NCI-H2227 (cell line): ENCODE data around the gene EFCAB12.
"Not testable (repeated sequence)": the region's sequence is repeated elsewhere in the genome, so short reads cannot be mapped to it uniquely, and the experiment has no call there.

Experiments used
- DNase-seq: peaks from one replicate; lab custom pipeline; 2025; ENCODE audit not compliant: unreplicated experiment; lab: John Stamatoyannopoulos, UW

The EFCAB12 gene

DNA sequence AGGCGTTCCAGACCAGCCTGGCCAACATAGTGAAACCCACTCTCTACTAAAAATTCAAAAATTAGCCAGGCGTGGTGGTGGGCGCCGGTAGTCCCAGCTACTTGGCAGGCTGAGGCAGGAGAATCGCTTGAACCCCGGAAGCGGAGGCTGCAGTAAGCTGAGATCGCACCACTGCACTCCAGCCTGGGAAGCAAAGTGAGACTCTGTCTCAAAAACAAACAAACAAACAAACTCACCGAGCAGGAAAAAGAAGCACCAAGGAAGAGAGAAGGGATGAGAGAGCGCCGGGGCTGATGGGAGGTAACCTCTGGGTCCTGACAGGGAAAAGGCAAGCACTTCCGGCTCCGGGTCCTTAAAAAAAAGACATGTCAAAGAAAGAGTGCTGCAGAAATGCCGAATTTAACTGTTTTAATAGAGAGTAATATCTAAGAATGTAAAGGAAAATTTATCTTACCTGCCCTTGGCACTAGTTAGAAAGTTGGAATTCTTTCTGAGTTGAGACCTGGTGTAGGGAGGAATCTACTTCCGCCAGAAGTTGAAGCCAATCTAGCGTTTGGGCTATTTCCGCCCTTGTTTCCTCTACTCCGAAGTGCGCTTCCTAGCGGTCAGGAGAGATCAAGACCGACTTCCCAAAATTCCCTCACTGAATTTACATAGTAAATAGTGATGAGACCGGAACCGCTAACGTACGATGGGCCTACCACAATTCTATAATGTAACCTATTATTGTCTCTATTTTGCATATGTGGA, 29.1 kb downstream of the EFCAB12 start:
- DNase-seq = peak; percentile 92

DNA sequence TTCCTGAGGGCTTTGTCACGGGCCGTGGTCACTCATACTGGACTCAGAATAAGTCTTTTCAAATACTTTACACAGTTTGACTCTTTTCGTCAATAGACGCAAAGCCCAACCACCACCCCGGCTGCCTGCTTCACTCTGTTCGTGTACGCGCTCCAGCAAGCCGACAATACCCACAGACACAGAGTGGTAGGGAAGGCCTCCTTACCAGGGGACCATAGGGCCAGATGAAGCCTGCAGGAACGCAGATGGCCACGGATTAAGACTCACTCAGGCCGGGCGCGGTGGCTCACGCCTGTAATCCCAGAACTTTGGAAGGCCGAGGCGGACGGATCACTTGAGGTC, 29.7 kb downstream of the EFCAB12 start:
- peak; percentile 6 for DNase-seq

DNA sequence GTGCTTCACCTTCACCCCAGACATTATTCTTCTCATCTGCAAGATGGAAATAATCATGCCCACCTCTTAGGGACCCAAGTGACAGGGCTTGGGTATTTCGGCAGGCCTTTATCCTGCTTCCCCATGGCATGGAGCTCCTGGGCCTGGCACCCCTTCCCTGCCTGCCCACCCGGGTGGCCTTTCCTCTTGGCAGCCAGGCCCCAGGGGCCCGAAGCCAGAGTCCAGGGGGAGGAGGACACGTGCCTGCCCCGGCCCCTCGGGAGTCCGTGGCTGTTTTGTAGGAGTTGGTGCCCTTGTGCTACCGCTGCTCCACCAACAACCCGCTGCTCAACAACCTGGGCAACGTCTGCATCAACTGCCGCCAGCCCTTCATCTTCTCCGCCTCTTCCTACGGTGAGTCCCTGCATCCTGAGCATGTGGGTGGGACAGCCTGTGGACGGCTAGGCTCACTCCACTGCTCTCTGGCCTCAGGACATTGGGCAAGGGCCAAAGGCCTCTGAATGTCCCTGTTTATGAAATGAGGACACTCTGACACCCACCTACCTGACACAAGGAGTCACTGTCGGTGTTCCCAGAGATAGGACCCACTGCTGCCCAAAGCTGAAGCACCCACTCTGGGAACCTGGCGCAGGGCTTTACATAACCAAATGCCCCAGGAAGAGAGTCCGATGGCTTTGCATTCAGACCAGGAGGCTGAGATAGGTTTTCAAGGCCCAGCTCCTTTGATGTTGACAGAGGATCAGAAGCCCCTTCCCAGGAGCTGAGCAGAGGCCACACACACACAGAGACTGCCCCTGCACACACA, 34.5 kb downstream of the EFCAB12 start:
- not testable (repeated sequence) for DNase-seq

DNA sequence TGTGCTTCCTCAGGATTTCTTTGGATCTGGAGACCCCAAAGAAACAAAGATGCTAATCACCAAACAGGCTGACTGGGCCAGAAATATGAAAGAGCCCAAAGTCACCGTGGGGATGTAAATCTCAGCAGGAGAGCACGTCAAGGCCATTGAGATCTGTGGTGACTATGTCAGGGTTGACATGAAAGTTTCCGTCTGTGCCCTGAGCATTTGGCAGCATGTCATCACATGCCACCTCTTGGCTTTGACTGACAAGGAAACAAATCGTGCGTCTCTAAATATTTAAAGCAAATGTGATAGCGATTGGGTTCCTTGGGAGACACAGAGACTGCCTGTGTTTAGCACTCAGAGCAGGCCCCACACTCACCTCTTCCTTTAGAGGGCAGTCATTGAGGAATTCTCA, 35.2 kb downstream of the EFCAB12 start:
- no peak for DNase-seq

DNA sequence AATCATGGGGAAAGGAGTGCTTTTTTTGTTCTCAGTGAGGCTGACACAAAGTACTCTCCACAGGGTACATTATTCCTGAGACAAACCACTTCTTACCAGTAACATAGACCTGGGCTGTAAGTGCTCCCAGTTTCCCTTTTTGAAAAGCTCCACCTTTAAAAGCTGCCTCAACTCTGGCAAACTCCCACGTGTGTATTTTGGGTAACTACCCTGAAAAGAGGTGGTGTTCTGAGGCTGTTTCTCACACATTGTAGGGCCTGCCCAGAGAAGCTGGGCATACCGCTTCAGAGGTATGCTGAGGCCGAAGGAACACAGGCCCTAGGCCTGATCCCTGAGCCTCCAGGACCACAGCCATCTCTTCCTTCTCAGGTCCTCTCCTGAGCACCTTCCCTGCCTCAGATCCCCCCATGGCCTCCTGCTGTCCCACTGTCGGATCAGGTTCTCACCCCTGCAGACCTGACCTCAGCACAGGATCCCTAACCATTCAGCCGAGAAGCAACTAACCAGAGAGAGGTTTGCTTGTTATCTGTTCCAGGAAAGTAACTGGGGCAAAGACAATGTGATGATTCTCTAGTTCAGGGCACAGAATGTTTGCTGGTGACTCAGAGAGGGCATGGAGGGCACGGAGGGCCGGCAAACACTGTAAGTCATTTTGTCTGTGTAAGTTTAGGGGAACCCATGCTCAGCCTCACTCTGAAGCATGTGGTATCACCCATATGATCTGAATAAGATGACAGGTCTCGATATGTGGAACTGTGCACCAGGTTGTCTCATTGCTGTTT, 36.1 kb downstream of the EFCAB12 start:
- DNase-seq = not testable (repeated sequence)

DNA sequence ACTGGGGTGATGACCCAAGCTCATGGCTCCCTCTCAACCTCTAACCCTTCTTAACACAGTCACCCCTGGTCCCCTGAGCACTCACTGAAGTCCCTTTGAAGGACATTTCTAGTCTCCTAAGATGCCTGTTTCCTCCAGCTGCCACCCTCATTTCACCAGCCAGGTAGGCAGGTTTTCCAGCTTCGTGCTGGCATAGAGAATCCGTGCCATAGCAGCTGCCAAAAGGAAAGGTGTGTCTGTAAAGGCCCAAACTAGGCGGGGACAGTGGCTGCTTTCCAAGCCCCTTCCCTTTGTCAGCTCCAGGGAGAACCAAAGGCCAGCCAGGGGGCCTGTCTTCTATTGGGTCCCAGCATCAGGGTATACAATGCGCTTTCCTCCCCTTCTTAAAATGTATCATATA, 36.9 kb downstream of the EFCAB12 start:
- DNase-seq = not testable (repeated sequence)

DNA sequence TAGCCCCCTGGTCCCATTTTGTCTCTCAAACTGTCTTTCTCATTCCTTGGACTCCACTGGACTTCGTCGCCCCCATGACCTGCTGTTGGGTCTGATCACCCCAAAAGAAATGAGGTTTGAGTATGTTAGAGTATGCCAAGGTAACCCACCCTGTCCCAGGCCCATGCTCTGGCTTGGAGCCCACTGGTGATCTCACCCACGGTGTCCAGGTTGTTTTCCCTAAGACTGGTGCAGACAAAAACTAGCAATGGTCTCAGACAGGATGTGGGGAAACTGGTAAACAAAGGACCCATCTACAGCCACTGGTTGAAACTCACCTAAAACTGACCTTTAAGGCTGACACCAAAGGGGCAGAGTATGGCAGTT, 38.9 kb downstream of the EFCAB12 start:
- no peak for DNase-seq

DNA sequence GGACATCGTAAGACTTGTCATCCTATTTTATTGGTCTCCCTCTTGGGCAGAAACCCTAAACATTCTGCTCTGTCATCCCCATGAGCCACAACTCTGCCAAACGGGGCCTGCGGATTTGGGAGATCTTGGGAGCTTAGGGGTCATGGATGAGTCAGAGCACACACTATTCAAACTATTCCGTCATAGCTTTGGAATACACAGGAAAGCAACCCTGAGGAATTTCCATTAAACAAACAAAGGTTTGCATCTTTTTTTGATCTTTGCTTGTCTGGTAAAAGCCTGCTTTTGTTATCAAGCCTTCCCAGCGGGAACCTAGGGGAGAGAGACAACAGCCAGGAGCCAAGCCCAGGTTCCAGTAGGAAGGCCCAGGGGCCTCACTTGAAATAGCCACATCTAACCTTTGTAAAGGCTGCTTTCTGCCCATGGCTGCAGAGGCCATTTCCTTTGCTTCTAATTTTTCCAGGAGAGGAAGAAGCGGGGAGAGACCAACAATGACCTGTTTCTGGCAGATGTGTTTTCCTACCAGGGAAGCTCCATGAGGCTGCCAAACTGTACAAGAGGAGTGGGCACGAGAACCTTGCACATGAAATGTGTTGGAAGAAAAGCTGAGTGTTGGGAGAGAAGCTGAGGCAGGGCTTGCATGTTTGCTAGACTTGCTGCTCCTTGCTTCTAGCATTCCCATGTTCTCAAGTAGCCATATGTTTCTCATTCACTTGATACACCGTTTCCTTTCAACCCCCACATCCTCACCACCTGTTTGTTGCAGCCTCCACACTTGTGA, 39.5 kb downstream of the EFCAB12 start:
- not testable (repeated sequence) for DNase-seq

DNA sequence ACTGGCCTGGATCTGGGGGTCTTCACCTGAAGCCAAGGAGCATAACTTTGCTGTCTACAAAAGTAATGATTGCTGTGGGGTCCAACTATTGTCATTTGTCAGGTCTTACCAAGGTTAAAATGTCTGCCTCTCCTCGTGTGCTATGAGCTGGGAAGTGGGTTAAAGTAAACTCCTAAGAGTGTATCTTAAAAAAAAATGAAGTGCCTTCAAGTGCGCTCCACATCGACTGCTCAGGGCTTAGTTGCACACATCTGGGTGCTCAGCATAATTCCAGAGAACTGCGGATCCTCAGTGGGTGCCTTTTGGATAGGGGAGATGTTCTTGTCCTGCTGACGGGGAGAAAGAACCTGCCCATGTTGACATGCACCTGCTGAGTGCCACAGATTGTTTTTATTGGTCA, 40.9 kb downstream of the EFCAB12 start:
- no peak for DNase-seq

DNA sequence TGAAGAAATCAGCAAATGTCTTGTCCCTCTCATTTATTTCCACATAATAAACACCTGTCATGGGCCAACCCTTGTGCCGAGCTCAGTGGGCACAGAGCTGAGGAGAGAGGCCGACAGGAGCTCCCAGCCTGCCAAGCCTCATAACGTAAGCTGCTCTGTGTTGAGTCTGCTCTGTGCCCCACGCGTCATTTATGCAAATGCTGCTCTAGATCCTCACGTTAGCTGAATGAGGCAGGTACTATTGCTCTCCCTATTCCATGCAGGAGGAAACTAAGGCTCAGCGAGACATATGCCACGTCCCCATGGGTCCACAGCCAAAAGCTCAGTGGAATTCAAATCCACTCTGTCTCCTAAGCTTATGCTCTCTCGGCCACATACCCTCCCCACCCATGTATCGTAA, 41.5 kb downstream of the EFCAB12 start:
- DNase-seq = no peak

DNA sequence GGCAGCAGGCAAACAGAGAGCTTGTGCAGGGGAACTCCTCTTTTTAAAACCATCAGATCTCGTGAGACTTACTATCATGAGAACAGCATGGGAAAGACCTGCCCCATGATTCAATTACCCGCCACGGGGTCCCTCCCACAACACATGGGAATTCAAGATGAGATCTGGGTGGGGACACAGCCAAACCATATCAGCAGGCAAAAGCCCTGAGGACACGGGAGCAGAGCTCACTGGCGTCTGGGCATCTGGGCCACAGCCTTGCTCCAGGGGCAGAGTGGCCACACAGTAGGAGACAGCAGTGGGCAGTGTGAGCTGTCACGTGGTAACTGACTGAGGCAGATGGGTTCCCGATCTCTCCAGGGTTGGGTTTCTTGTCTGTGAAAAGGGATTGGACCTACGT, 42.9 kb downstream of the EFCAB12 start:
- not testable (repeated sequence) for DNase-seq

DNA sequence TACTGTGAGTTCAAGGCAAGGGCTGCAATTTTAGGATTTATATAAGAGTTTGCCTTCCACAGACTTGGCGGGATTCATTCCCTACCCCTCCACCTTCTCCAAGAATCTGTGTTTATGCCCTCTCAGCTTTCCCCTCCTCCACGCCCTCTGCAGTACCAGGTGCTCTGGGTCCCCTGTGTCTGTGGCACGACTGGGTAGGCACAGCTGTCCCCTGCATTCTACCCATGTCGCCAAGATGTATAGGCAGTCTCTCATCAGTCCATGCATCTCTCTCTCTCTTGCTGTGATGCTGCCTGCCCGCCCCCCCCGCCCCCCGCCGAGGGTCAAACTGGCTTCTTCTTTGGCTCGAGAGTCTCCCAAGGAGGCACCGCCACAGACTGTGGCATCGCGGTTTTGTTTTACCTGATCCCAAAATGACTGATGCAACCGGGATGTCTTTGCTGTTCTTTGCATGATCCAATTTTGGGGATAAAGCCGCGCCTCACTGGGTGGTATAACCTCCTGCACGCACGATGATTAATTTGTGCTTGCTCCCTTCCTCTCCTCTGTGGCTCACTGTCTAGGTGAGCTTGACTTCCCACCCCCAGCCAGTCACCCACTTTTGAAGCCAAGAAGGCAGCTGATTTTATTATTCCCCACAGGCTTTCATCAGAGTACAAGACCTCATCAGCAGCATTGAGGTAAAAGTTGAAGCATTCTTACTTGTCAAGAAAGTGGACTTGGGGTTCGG, 43.7 kb downstream of the EFCAB12 start:
- DNase-seq = no peak

DNA sequence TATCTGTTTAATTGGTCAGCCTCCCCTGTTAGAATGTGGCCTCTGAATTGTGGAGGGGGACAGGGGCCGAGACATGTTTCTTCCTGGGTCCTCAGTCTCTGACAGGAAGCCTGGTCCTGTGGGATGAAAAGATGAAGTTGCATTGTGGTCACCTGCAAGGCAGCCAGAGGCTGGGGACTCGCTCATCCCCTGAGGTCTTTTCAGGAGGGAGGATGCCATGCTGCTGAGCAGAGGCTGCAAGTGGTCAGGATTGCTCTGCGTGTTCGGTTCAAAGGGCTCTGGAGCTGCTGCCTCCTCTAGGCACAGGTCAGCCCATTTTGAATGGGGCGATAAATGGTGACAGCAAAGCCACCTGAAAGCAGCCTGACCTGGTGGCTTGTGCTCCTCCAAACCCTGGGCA, 44.3 kb downstream of the EFCAB12 start:
- DNase-seq = not testable (repeated sequence)

DNA sequence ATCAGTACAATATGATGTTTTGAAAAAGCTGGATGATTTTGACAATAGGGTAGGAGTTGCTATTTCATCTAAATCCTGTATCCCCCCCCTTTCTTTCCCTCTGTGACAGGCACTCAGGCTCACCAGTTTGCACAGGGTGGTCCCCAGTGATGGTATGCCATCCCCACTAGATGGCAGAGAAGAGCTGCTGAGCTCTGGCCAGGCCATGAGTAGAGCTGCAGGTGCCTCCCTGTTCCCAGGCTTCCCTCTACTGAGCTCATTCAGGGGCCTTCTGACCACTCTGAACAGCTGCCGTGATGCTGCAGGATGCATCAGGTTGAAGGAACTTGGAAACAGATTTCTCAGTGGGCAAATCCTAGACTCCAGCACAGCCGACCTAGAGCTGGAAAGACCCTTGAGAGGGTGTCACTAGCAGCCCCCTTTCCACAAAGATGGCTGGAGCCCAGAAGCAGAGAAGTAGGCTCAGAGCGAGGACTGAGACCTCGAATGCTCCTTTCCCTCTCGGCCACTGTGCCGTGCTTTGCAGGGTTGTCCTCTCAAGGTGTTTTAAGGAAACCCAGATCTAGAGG, 45.1 kb downstream of the EFCAB12 start:
- peak; percentile 73 for DNase-seq

DNA sequence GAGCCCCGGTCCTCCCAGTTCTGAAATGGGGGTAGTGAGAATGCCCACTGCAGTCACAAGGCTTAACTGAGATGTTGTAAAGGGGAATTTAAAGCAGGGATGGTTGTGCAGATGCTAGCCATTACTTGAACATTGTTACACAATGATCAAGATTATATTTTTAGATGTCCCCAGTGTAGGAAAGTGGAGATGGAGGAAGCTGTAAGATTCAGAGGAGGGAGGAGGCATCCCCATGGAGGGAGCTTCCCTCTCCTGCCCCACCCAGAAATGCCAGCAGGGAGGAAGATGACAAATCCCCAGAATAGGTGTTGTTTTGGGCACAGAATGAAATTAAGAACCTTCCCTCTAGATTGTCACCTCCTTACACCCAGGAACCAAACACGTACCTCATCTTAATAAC, 46.1 kb downstream of the EFCAB12 start:
- DNase-seq = no peak

DNA sequence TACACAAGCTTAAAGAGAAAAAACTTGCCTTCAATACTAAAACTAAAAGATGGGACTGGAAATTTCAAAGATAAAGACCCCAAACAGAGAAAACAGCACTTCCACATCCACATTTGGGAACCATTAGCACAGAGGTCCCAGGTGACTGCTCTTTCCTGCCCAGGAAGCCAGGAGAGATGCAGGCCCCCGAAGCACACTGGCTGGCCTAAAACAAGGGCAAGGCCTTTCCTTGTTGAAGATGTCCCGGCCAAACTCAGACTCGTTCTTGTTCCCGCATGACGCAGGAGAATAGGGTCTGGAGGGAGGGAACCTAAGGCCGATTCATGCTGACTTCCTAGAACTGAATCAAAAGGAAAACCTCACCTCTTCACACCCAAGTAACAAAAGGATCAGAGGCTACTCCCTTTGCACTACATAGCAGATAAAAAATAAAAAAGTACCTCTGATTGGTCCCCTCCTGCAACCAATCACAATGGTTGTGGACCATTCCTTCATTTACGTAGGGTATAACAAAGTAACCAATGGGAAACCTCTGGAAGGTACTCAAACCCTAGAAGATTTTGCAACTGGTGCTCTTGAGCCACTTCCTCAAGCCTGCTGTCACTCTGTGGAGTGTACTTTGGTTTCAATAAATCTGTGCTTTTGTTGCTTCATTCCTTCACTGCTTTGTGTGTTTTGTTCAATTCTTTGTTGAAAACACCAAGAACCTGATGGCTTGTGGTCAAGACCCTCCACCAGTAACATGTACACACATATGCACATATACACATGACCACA, 48.7 kb downstream of the EFCAB12 start:
- no peak for DNase-seq

DNA sequence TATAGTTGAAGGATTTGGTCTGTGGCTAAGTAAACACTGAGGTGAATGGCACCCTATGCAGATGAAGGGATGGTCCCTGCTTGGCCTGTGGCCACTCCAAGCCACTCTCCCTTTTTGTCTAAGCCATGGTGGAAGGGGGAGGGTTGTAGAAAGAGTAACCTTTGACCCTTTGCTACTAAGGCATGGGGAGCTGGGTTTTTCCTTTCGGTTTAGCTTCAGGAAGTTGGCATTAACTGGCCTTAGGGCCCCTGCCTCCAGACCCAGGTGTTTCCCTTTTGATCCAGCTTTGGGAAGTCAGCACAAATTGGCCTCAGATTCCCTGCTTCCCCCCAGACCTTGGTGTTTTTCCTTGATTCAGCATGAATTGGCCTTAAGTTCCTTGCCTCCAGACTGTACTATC, 49.5 kb downstream of the EFCAB12 start:
- no peak for DNase-seq

DNA sequence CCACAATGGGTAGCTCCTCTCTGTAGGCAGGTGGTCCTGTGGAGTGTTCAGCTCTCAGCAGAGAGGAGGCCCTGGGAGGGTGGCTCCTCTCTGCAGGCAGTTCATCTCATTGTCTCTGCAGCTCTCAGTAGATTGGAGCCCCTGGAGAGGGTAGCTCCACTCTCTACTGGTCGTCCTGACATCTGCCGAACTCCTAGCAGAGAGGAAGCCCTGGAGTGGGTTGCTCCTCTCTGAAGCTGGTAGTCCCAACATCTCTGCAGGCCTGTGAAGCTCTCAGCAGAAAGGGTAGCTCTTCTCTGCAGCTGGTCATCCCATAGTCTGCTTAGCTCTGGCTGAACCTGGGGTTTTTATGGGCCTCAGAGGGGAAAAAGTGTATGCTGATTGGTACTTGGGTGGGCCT, 50.8 kb downstream of the EFCAB12 start:
- no peak for DNase-seq

DNA sequence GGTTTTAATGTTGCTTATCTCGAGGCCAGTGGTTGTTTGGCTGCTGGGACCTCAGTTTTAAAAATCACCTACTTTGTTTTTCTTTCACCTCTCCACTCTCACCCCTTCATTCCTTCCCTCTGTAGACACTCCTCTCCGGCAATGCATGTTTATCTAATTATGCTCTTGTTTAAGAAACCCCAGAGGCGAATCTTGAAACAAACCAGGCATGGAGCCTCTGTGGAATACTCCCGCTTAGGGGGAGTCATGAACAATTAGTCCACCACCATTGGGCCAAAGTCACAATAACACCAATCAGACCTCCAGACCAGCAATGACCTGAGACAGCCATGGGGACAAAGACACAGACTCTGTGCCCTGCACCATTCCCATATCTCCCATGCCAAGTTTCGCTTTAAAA, 53.3 kb downstream of the EFCAB12 start:
- no peak for DNase-seq
